Measurements from ENCODE around the gene ACAD10. TPM values are rescaled to one million over a fixed set of nuclear protein-coding genes. Genes with fewer than 3 reads are reported as not detected.
"Not testable (repeated sequence)": the region's sequence is repeated elsewhere in the genome, so short reads cannot be mapped to it uniquely, and the experiment has no call there.

Gene ACAD10
- total RNA-seq, result 21.2 and 24.2 TPM in 2 replicates

- peak; percentile 96 for DNase-seq (ENCODE audit: low spot score)
- Mint-ChIP-seq H3K4me3 (peak within 1 kb of the TSS; percentile 97), H3K27me3 (ENCODE audit: insufficient read depth) (no peaks in the 10 kb centered on the region), H3K9me3 (no peaks in the 10 kb centered on the region), H3K36me3 (ENCODE audit: low read depth) (peaks cover 21% of the 10 kb centered on the region), H3K27ac (peak within 1 kb of the TSS; percentile 98), H3K4me1 (ENCODE audit: low read depth) (peaks cover 31% of the 10 kb centered on the region)
- intact Hi-C loops (cut with micrococcal nuclease), result loop anchor here (1.0 to 10.0 kb wide), 9 partner anchors 89 to 1974 kb away; partner anchors contain the start of genes FAM222A, HECTD4, MAPKAPK5 and PTPN11
These were observed at the start of gene ACAD10, which contains the start of gene BRAP for GRCh38 chr12:111685811-111686573. Gene ACAD10 (plus strand): TSS chr12:111686053. CDS start chr12:111692710, 6,657 bp downstream. Gene BRAP (minus strand): TSS chr12:111685956. CDS start chr12:111685792, 164 bp downstream.

- no peak for DNase-seq (ENCODE audit: low spot score)
- intact Hi-C loops (cut with micrococcal nuclease), result no loop called here
- H3K4me3 Mint-ChIP-seq, result no peak overlapping the region
- no peaks in the 10 kb centered on the region for H3K27me3 Mint-ChIP-seq (ENCODE audit: insufficient read depth)
- H3K27ac Mint-ChIP-seq, result no peak overlapping the region
- H3K36me3 Mint-ChIP-seq (ENCODE audit: low read depth), result no peaks in the 10 kb centered on the region
- no peaks in the 10 kb centered on the region for H3K4me1 Mint-ChIP-seq (ENCODE audit: low read depth)
- H3K9me3 Mint-ChIP-seq, result no peaks in the 10 kb centered on the region
These were observed 49.5 kb upstream of the ACAD10 start for GRCh38 chr12:111636209-111636945.

GRCh38 chr12:111638556-111638955 is 47.3 kb upstream of the ACAD10 start:
- intact Hi-C loops (cut with micrococcal nuclease), result no loop called here
- Mint-ChIP-seq H3K27ac (no peak overlapping the region), H3K36me3 (ENCODE audit: low read depth) (peaks cover 10% of the 10 kb centered on the region), H3K4me1 (ENCODE audit: low read depth) (no peaks in the 10 kb centered on the region), H3K9me3 (no peaks in the 10 kb centered on the region), H3K27me3 (ENCODE audit: insufficient read depth) (no peaks in the 10 kb centered on the region), H3K4me3 (no peak overlapping the region)
- DNase-seq (ENCODE audit: low spot score), result no peak

- Mint-ChIP-seq H3K4me3 (no peak overlapping the region), H3K36me3 (ENCODE audit: low read depth) (peaks cover 14% of the 10 kb centered on the region), H3K9me3 (no peaks in the 10 kb centered on the region), H3K27ac (no peak overlapping the region), H3K27me3 (ENCODE audit: insufficient read depth) (no peaks in the 10 kb centered on the region), H3K4me1 (ENCODE audit: low read depth) (no peaks in the 10 kb centered on the region)
- intact Hi-C loops (cut with micrococcal nuclease), result no loop called here
- DNase-seq (ENCODE audit: low spot score), result no peak
These were observed 45.3 kb upstream of the ACAD10 start for GRCh38 chr12:111640506-111640905.

- no peak overlapping the region for H3K27ac Mint-ChIP-seq
- no peaks in the 10 kb centered on the region for H3K4me1 Mint-ChIP-seq (ENCODE audit: low read depth)
- H3K4me3 Mint-ChIP-seq, result no peak overlapping the region
These were observed 43.0 kb upstream of the ACAD10 start for GRCh38 chr12:111642681-111643426.

GRCh38 chr12:111643427-111643826 is 42.4 kb upstream of the ACAD10 start:
- Mint-ChIP-seq H3K4me3 (no peak overlapping the region), H3K27ac (no peak overlapping the region), H3K36me3 (ENCODE audit: low read depth) (peaks cover 26% of the 10 kb centered on the region), H3K27me3 (ENCODE audit: insufficient read depth) (no peaks in the 10 kb centered on the region), H3K4me1 (ENCODE audit: low read depth) (no peaks in the 10 kb centered on the region), H3K9me3 (no peaks in the 10 kb centered on the region)
- DNase-seq (ENCODE audit: low spot score), result no peak
- intact Hi-C loops (cut with micrococcal nuclease), result no loop called here

More at GRCh38 chr12:111642681-111643426, 43.0 kb upstream of the ACAD10 start:
- intact Hi-C loops (cut with micrococcal nuclease), result no loop called here
- Mint-ChIP-seq H3K27me3 (ENCODE audit: insufficient read depth) (no peaks in the 10 kb centered on the region), H3K36me3 (ENCODE audit: low read depth) (peaks cover 26% of the 10 kb centered on the region), H3K9me3 (no peaks in the 10 kb centered on the region)
- no peak for DNase-seq (ENCODE audit: low spot score)

GRCh38 chr12:111645433-111645832 is 40.4 kb upstream of the ACAD10 start:
- H3K4me3 Mint-ChIP-seq, result no peak overlapping the region
- no peak overlapping the region for H3K27ac Mint-ChIP-seq
- peaks cover 34% of the 10 kb centered on the region for H3K36me3 Mint-ChIP-seq (ENCODE audit: low read depth)
- intact Hi-C loops (cut with micrococcal nuclease), result no loop called here
- no peaks in the 10 kb centered on the region for H3K9me3 Mint-ChIP-seq
- H3K27me3 Mint-ChIP-seq (ENCODE audit: insufficient read depth), result no peaks in the 10 kb centered on the region
- DNase-seq (ENCODE audit: low spot score), result no peak
- H3K4me1 Mint-ChIP-seq (ENCODE audit: low read depth), result no peaks in the 10 kb centered on the region

- H3K27ac Mint-ChIP-seq, result no peak overlapping the region
- peaks cover 35% of the 10 kb centered on the region for H3K36me3 Mint-ChIP-seq (ENCODE audit: low read depth)
- intact Hi-C loops (cut with micrococcal nuclease), result no loop called here
- H3K9me3 Mint-ChIP-seq, result no peaks in the 10 kb centered on the region
- H3K27me3 Mint-ChIP-seq (ENCODE audit: insufficient read depth), result no peaks in the 10 kb centered on the region
- DNase-seq (ENCODE audit: low spot score), result no peak
- no peak overlapping the region for H3K4me3 Mint-ChIP-seq
- H3K4me1 Mint-ChIP-seq (ENCODE audit: low read depth), result no peaks in the 10 kb centered on the region
These were observed 34.9 kb upstream of the ACAD10 start for GRCh38 chr12:111650912-111651311.

- intact Hi-C loops (cut with micrococcal nuclease); H3K4me1 Mint-ChIP-seq (ENCODE audit: low read depth); DNase-seq (ENCODE audit: low spot score); H3K27me3 Mint-ChIP-seq (ENCODE audit: insufficient read depth); H3K27ac Mint-ChIP-seq; H3K4me3 Mint-ChIP-seq; H3K9me3 Mint-ChIP-seq: not testable (repeated sequence)
- H3K36me3 Mint-ChIP-seq (ENCODE audit: low read depth), result peaks cover 29% of the 10 kb centered on the region
These were observed 33.3 kb upstream of the ACAD10 start for GRCh38 chr12:111652530-111652929.

GRCh38 chr12:111653596-111653995 is 32.3 kb upstream of the ACAD10 start:
- Mint-ChIP-seq H3K27me3 (ENCODE audit: insufficient read depth) (no peaks in the 10 kb centered on the region), H3K4me3 (no peak overlapping the region), H3K9me3 (no peaks in the 10 kb centered on the region), H3K4me1 (ENCODE audit: low read depth) (peaks cover under 1% of the 10 kb centered on the region), H3K36me3 (ENCODE audit: low read depth) (peaks cover 32% of the 10 kb centered on the region), H3K27ac (no peak overlapping the region)
- intact Hi-C loops (cut with micrococcal nuclease), result no loop called here
- no peak for DNase-seq (ENCODE audit: low spot score)

- H3K4me3 Mint-ChIP-seq, result no peak overlapping the region
- peaks cover 32% of the 10 kb centered on the region for H3K36me3 Mint-ChIP-seq (ENCODE audit: low read depth)
- peaks cover 4% of the 10 kb centered on the region for H3K4me1 Mint-ChIP-seq (ENCODE audit: low read depth)
- H3K9me3 Mint-ChIP-seq, result no peaks in the 10 kb centered on the region
- no peaks in the 10 kb centered on the region for H3K27me3 Mint-ChIP-seq (ENCODE audit: insufficient read depth)
- H3K27ac Mint-ChIP-seq, result no peak overlapping the region
- intact Hi-C loops (cut with micrococcal nuclease), result no loop called here
- DNase-seq (ENCODE audit: low spot score), result no peak
These were observed 30.5 kb upstream of the ACAD10 start for GRCh38 chr12:111655356-111655755.

- Mint-ChIP-seq H3K27ac (no peak overlapping the region), H3K36me3 (ENCODE audit: low read depth) (peaks cover 30% of the 10 kb centered on the region)
These were observed 29.8 kb upstream of the ACAD10 start for GRCh38 chr12:111656016-111656415.

More at GRCh38 chr12:111656016-111656415, 29.8 kb upstream of the ACAD10 start:
- no peak overlapping the region for H3K4me3 Mint-ChIP-seq
- no peaks in the 10 kb centered on the region for H3K9me3 Mint-ChIP-seq
- peaks cover 4% of the 10 kb centered on the region for H3K4me1 Mint-ChIP-seq (ENCODE audit: low read depth)
- intact Hi-C loops (cut with micrococcal nuclease), result no loop called here
- H3K27me3 Mint-ChIP-seq (ENCODE audit: insufficient read depth), result no peaks in the 10 kb centered on the region
- no peak for DNase-seq (ENCODE audit: low spot score)

Data from activated T-helper 1 cell treated with anti-CD3 and anti-CD28 coated beads, Interleukin-12 subunit alpha, Interleukin-12 subunit beta, Interleukin-2, Interleukin-4 antibody, amounts not matched to agents 30 ng/mL and 10 ng/mL and 1 ng/mL, durations not matched to agents 14 hours and 24 hours and 36 hours (primary cell).